Heart right ventricle (tissue), 16 donors: Measurements from ENCODE around the gene MRPL20. TPM values are rescaled to one million over a fixed set of nuclear protein-coding genes. Genes with fewer than 3 reads are reported as not detected.
"Not testable (repeated sequence)": the region's sequence is repeated elsewhere in the genome, so short reads cannot be mapped to it uniquely, and the experiment has no call there.

Source experiments
- ATAC-seq, 8 donors: fragments of 200-7000 bp; cut with Tn5 transposase; one replicate each; pipeline ENCODE4 v1.9.1; 2020; ENCODE audit warnings: mild to moderate bottlenecking in 8 of 8, moderate library complexity in 8 of 8, moderate number of reproducible peaks in 1 of 8
- DNase-seq, 2 donors: peaks; one replicate each; pipeline ENCODE4 v3.0.0-alpha.2; 2020
- H3K27ac ChIP-seq, 10 donors: fragments of 200-600 bp; sonication (generic) in 2 of 10; one replicate each; pipeline versions ENCODE4 v1.5.0 to v1.8.0; 2020 to 2022; ENCODE audit warnings: mild to moderate bottlenecking in 3 of 10
- H3K27me3 ChIP-seq, 7 donors: fragments of 200-600 bp; one replicate each; pipeline ENCODE4 v1.8.0; 2021 to 2022; ENCODE audit warnings: mild to moderate bottlenecking in 2 of 7
- H3K36me3 ChIP-seq, 9 donors: fragments of 200-600 bp; sonication (generic) in 1 of 9; one replicate each; pipeline versions ENCODE4 v1.5.0 to v1.8.0; 2020 to 2022; ENCODE audit warnings: mild to moderate bottlenecking in 2 of 9
- H3K4me1 ChIP-seq, 9 donors: fragments of 200-600 bp; sonication (generic) in 1 of 9; one replicate each; pipeline versions ENCODE4 v1.5.0 to v1.8.0; 2020 to 2022; ENCODE audit warnings: mild to moderate bottlenecking in 4 of 9
- H3K4me3 ChIP-seq, 10 donors: fragments of 200-600 bp; sonication (generic) in 2 of 10; one replicate each; pipeline versions ENCODE4 v1.5.0 to v1.8.0; 2020 to 2022; ENCODE audit warnings: mild to moderate bottlenecking in 7 of 10, moderate library complexity in 2 of 10
- H3K9me3 ChIP-seq, 11 donors: fragments of 200-600 bp in 10 of 11; sonication (generic) in 2 of 11; one replicate each; pipeline versions ENCODE4 v1.5.0 to v1.8.0; 2013 to 2022; ENCODE audit warnings: mild to moderate bottlenecking in 2 of 11, control low read depth in 1 of 11, moderate library complexity in 1 of 11
- WGBS, 2 donors: extraction: QIAGEN DNeasy Blood & Tissue Kit; methylation state at CpG; one replicate each; pipeline ENCODE4 v1.1.7; 2013; ENCODE audit warnings: inconsistent platforms in 1 of 2; 5-methylcytosine and 5-hydroxymethylcytosine counted together
- intact Hi-C, 10 donors: fragments of 100-400 bp; cut with DNase I; formaldehyde crosslinking; loops; one replicate each; pipeline versions ENCODE4 v1.11.1 to v1.14.2; 2022
- polyA plus RNA-seq, 2 donors: library from polyadenylated mRNA; stranded (reverse); fragments of 200-250 nt; gene quantifications; one replicate each; pipeline ENCODE4 v1.2.3, GENCODE V29; 2013
- total RNA-seq, 10 donors: library from RNA; stranded (reverse); fragmentation: NEBNext Ultra II Directional in 3 of 10; extraction: Animal tissue kit (Norgen Biotek cat#: 25700) in 3 of 10; gene quantifications; one replicate each; pipeline versions ENCODE4 v1.2.1 to v1.2.4, GENCODE V29; 2021 to 2023
- TF ChIP-seq, protein P1 (sequence below), 9 donors: fragments of 200-600 bp; sonication (generic) in 2 of 9; IDR thresholded peaks; one replicate each; pipeline versions ENCODE4 v1.5.0 to v1.8.0; 2021 to 2022; ENCODE audit warnings: antibody characterized with exemption in 9 of 9, mild to moderate bottlenecking in 5 of 9, moderate library complexity in 1 of 9
- donor health status: Arrhythmogenic right ventricular cardiomyopathy.
- donor health status: ischemic (EF 13 %, LVEDD 7.1; RV severe dilation, severe dysfunction).
- donor health status: healthy with polysubstance abuse.
- donor health status: DM: no; HTN: yes; CAD: no.
- donor health status: DM: no; HTN: no; CAD: no.
- donor health status: ischemic (EF 25% LVEDD 6.9; RV normal size, moderate dysfunction).
- donor health status: ischemic (EF 25% LVEDD 5.7; RV mildly dilated, moderate dysfunction).
- donor health status: healthy.
- donor health status: DM: yes; HTN: yes; CAD: no.
- donor health status: Ischemic cardiomyopathy.
- donor health status: ischemic (EF 35%, LVEDD 5.7; RV mildly dilated, moderate dysfunction).
- donor health status: nonischemic (EF 11% LVEDD 7.7; RV severe dilation, severe dysfunction).
- donor health status: DM: yes; HTN: yes; CAD: no.
- donor health status: PGD.
- donor health status: ischemic (EF 29% LVEDD 5.4; RV normal size, mild dysfunction).
- donor health status: nonischemic (EF 23%, LVEDD 6.1; RV moderate dilation, normal function).

The MRPL20 gene
- total and polyA plus RNA-seq, 12 donors: 116 to 224 (median 132) TPM

DNA sequence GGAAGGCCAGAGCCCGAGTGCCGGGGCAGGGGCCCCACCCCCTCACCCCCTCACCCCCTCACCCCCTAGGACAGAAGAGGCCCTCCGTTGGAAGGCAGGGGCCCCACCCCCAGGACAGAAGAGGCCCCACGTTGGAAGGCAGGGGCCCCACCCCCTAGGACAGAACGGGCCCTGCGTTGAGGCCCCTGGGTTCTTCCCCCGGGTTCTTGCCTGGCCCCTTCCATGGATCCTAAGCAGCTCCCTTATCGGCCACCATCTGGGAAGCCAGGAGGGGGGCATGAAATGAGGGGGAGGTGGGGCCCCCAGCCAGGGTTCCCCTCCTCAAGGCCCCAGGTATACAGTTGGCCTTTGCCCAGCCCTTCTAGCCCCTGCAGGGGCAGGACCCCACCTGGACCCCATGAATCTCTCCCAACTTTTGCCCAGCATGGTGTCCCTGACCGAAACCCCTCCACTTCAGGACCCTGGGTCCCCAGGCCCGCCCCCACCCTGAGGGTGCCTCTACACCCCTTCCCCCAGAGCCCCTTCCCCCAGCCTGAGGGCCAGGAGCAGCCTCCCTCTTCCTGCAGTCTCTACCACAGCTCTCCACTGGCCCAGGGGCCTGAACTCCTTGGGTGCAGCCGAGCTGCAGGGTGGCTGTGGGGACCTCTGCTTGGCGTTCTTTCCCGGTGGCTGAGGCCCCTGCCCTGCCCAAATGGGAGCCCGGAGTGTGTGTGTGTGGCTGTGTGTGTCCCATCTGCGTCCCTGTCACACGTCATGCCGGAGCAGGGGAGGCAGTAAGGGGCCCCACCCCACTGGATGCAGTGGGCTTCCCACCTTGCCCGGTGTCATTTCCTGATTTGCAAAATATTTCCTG lies 24.1 kb upstream of the MRPL20 start:
- H3K27ac ChIP-seq: peak overlapping the region; percentile 79 to 98 (median 92)
- ATAC-seq (peak in 4 of 8 donors; percentile 1 to 13 (median 2)), DNase-seq (no peak)
- 46 to 48% methylated on average over 18 of the region's 18 CpGs for WGBS, 2 donors
- intact Hi-C loops: loop anchor here in 1 of 10 donors (10.0 kb wide), 1 partner anchor 74 kb away; no protein-coding TSS in a partner anchor
- H3K4me3 ChIP-seq: peak overlapping the region in 4 of 10 donors; percentile 8 to 19 (median 14)
- peaks cover 0 to 49% (median 10%) of the 10 kb centered on the region in 7 donors for H3K27me3 ChIP-seq
- H3K9me3 ChIP-seq: no peaks in the 10 kb centered on the region
- peaks cover 46 to 76% (median 70%) of the 10 kb centered on the region in 9 donors for H3K4me1 ChIP-seq
- TF ChIP-seq, protein P1, sequence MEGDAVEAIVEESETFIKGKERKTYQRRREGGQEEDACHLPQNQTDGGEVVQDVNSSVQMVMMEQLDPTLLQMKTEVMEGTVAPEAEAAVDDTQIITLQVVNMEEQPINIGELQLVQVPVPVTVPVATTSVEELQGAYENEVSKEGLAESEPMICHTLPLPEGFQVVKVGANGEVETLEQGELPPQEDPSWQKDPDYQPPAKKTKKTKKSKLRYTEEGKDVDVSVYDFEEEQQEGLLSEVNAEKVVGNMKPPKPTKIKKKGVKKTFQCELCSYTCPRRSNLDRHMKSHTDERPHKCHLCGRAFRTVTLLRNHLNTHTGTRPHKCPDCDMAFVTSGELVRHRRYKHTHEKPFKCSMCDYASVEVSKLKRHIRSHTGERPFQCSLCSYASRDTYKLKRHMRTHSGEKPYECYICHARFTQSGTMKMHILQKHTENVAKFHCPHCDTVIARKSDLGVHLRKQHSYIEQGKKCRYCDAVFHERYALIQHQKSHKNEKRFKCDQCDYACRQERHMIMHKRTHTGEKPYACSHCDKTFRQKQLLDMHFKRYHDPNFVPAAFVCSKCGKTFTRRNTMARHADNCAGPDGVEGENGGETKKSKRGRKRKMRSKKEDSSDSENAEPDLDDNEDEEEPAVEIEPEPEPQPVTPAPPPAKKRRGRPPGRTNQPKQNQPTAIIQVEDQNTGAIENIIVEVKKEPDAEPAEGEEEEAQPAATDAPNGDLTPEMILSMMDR (IDR thresholded peaks at IDR 0.05): no peak
- H3K36me3 ChIP-seq: no peaks in the 10 kb centered on the region

DNA sequence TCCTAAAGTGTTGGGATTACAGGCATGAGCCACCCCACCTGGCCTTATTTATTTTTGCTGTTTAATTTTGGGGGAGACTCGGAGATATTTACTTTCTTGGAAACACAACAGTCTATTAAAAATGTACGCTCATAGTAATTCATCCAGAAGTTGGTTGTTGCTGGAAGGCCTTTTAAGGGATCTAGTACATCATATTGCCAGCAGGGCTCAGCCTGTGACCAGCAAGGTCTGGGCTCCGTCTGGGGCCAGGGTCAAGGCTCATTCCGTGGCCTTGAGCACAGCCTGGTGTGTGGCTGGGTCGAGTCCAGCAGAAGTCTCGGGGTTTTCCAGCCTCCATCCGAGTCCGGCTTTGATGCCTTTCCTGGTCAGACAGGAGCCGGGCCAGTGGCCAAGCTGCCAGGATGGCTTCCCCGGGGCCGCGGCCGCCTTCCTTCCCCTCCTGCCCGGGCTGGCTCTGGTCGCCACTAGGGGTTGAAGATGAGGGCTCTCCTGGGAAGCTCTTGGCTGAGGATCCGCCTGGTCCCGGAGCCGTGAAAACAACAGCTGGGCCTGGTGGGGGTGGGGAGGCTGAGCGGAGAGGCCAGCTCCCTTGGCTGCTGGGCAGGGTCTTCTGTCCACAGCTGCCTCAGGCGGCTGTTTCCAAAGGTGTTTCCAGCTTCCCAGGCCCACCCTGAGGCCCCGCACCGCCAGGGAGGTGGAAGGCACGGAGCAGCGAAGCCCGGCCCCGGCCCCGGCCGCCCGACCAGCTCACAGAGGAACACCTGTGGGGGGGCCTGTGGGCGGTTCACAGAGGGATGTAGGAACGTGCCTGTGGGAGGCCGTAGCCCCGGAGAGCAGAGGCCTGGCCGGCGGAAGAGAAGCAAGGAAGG lies 23.3 kb upstream of the MRPL20 start:
- DNase-seq (peak; percentile 85 to 89), ATAC-seq (peak; percentile 32 to 52 (median 46))
- 16 to 24% methylated on average over 35 of the region's 35 CpGs for WGBS, 2 donors
- TF ChIP-seq, protein P1 (IDR thresholded peaks at IDR 0.05): peak in 8 of 9 donors; percentile 4 to 52 (median 26)
- no peaks in the 10 kb centered on the region for H3K36me3 ChIP-seq
- peak overlapping the region; percentile 79 to 98 (median 92) for H3K27ac ChIP-seq
- peaks cover 0 to 51% (median 11%) of the 10 kb centered on the region in 7 donors for H3K27me3 ChIP-seq
- intact Hi-C loops: loop anchor here in 1 of 10 donors (10.0 kb wide), 1 partner anchor 74 kb away; no protein-coding TSS in a partner anchor
- peak overlapping the region in 6 of 10 donors; percentile 8 to 24 (median 18) for H3K4me3 ChIP-seq
- H3K4me1 ChIP-seq: peaks cover 44 to 72% (median 65%) of the 10 kb centered on the region in 9 donors
- H3K9me3 ChIP-seq: no peaks in the 10 kb centered on the region

DNA sequence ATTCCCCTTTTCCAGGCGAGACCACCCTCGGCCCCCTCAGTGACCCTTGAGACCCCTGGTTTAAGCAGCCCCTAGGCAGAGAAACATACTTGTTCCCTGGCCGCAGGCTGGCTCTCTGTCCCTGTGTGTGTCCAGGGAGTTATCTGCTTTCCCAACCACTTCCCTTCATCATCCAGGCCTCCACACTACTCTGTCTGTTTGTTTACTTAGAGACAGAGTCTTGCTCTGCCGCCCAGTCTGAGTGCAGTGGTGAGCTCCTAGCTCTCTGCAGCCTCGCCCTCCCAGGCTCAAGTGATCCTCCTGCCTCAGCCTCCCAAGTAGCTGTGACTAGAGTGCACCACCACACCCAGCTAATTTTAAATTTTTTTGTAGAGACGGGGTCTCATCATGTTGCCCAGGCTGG lies 22.6 kb upstream of the MRPL20 start:
- no peak for DNase-seq
- 49 to 63% methylated on average over 6 of the region's 6 CpGs for WGBS, 2 donors
- H3K36me3 ChIP-seq: no peaks in the 10 kb centered on the region
- H3K4me1 ChIP-seq: peaks cover 43 to 65% (median 58%) of the 10 kb centered on the region in 9 donors
- peaks cover 0 to 44% (median 11%) of the 10 kb centered on the region in 7 donors for H3K27me3 ChIP-seq
- ATAC-seq: no peak
- no peaks in the 10 kb centered on the region for H3K9me3 ChIP-seq
- intact Hi-C loops: loop anchor here in 1 of 10 donors (10.0 kb wide), 1 partner anchor 75 kb away; no protein-coding TSS in a partner anchor
- H3K4me3 ChIP-seq: peak overlapping the region in 2 of 10 donors; percentile 11 to 16
- H3K27ac ChIP-seq: peak overlapping the region in 9 of 10 donors; percentile 81 to 98 (median 93)
- TF ChIP-seq, protein P1 (IDR thresholded peaks at IDR 0.05): no peak

DNA sequence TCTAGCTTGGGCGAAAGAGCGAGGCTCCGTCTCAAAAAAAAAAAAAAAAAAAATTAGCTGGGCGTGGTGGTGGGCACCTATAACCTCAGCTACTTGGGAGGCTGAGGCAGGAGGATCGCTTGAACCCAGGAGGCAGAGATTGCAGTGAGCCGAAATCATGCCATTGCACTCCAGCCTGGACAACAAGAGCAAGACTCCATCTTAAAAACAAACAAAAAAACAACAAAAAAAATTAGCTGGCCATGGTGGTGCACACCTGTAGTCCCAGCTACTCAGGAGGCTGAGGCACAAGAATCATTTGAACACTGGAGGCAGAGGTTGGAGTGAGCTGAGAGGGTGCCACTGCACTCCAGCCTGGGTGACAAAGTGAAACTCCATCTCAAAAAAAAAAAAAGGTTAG lies 21.9 kb upstream of the MRPL20 start:
- H3K9me3 ChIP-seq, DNase-seq, H3K4me3 ChIP-seq, H3K36me3 ChIP-seq, intact Hi-C loops, ATAC-seq: not testable (repeated sequence)
- 97% methylated on average over 5 to 6 of the region's 6 CpGs for WGBS, 2 donors
- H3K27me3 ChIP-seq: peaks cover 0 to 37% (median 11%) of the 10 kb centered on the region in 7 donors
- H3K27ac ChIP-seq: peak overlapping the region in 5 of 10 donors; percentile 81 to 98 (median 93)
- peaks cover 36 to 58% (median 51%) of the 10 kb centered on the region in 9 donors for H3K4me1 ChIP-seq
